Activated CD8-positive, alpha-beta T cell treated with anti-CD3 and anti-CD28 coated beads for 36 hours (primary cell): Measurements from ENCODE around the gene RNASE7. TPM values are rescaled to one million over a fixed set of nuclear protein-coding genes. Genes with fewer than 3 reads are reported as not detected.

Experiments
- ATAC-seq: fragments of 200-7000 bp; cut with Tn5 transposase; one replicate; pipeline ENCODE4 v1.10.0; 2021; ENCODE audit warnings: mild to moderate bottlenecking, moderate library complexity
- CTCF ChIA-PET: fragments of 350-600 bp; sonication (Branson Sonifier 250); formaldehyde crosslinking; loops from one replicate; lab custom pipeline; 2021; ENCODE audit warnings: antibody characterized with exemption; lab: Charles Lee
- POLR2A ChIA-PET: fragments of 350-600 bp; sonication (Branson Sonifier 250); formaldehyde crosslinking; loops from one replicate; lab custom pipeline; 2021; ENCODE audit warnings: antibody characterized with exemption; lab: Charles Lee
- DNase-seq: peaks from one replicate; pipeline ENCODE4 v3.0.0-alpha.2; 2020
- H3K27ac Mint-ChIP-seq: one replicate; pipeline ENCODE4 v1.8.0; 2021; ENCODE audit warnings: mild to moderate bottlenecking, mixed read lengths
- H3K27me3 Mint-ChIP-seq: one replicate; pipeline ENCODE4 v1.8.0; 2021; ENCODE audit warnings: mixed read lengths
- H3K36me3 Mint-ChIP-seq: one replicate; pipeline ENCODE4 v1.8.0; 2021; ENCODE audit warnings: low read depth, mixed read lengths
- H3K4me1 Mint-ChIP-seq: one replicate; pipeline ENCODE4 v1.8.0; 2021; ENCODE audit warnings: low read depth, mixed read lengths
- H3K4me3 Mint-ChIP-seq: one replicate; pipeline ENCODE4 v1.8.0; 2021; ENCODE audit warnings: mild to moderate bottlenecking, moderate library complexity, mixed read lengths
- H3K9me3 Mint-ChIP-seq: one replicate; pipeline ENCODE4 v1.8.0; 2021; ENCODE audit warnings: mixed read lengths
- CTCF ChIP-seq: fragments of 200-600 bp; IDR thresholded peaks from one replicate; pipeline ENCODE4 v1.8.0; 2022; ENCODE audit warnings: antibody characterized with exemption, mild to moderate bottlenecking
- intact Hi-C: fragments of 100-400 bp; cut with micrococcal nuclease; formaldehyde crosslinking; loops from one replicate; pipeline ENCODE4 v1.10.0; 2022
- total RNA-seq, 2 experiments: library from RNA; stranded (reverse); gene quantifications; one replicate each; pipeline ENCODE4 v1.2.3, GENCODE V29; 2021

The RNASE7 gene
- total RNA-seq, 2 experiments from 2014 or later = not detected

DNA sequence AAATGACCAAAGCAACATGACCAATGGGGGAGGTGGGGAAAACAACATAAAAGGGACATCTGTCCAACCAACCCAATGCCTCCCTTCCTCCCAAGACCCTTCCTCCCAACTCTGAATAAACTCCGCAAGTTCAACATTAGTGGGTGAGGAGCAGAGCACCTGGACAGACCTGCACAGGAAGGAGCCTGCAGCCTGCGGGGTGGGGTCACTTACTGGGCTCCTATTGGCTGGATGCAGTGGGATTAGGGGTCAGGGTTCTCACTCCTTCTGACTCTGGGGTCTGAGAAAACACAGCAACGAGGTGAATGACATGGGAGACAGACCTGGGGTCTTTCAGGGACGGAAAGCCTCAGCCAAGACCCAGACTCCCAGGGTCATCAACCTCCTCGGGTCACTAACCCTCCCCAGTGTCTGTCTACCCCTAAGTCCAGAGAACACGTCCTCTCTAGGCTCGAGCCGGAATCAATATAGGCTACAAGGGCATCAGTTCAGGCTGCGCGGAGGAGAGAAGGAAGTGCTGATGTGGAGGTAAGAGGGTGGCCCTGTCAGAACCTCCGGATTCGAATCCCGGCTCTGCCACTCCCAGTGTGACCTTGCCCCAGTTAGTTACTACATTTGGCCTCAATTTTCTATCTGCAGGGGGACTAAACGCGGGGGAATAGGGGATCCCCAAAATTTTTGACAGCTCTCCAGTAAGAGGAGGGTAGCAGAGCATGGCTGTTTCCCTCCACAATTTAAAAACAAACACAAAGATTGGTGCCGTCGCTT, 18.2 kb upstream of the RNASE7 start:
- peak; percentile 40 for ATAC-seq
- Mint-ChIP-seq H3K4me1 (peaks cover 12% of the 10 kb centered on the region), H3K9me3 (no peaks in the 10 kb centered on the region), H3K27me3 (peaks cover 2% of the 10 kb centered on the region), H3K36me3 (no peaks in the 10 kb centered on the region), H3K4me3 (peak overlapping the region; percentile 78), H3K27ac (peak overlapping the region; percentile 41)
- intact Hi-C loops = no loop called here
- CTCF ChIA-PET = interaction anchor here (0.8 to 15.2 kb wide), 9 partner anchors 9 to 81 kb away, joined by 3 to 224 read pairs (median 5); partner anchors contain the start of gene ZNF219
- no peak for TF ChIP-seq CTCF
- peak; percentile 18 for DNase-seq
- POLR2A ChIA-PET = interaction anchor here (1.1 to 1.2 kb wide), 3 partner anchors 9 to 79 kb away, joined by 3 to 7 read pairs (median 3); no protein-coding TSS in a partner anchor

DNA sequence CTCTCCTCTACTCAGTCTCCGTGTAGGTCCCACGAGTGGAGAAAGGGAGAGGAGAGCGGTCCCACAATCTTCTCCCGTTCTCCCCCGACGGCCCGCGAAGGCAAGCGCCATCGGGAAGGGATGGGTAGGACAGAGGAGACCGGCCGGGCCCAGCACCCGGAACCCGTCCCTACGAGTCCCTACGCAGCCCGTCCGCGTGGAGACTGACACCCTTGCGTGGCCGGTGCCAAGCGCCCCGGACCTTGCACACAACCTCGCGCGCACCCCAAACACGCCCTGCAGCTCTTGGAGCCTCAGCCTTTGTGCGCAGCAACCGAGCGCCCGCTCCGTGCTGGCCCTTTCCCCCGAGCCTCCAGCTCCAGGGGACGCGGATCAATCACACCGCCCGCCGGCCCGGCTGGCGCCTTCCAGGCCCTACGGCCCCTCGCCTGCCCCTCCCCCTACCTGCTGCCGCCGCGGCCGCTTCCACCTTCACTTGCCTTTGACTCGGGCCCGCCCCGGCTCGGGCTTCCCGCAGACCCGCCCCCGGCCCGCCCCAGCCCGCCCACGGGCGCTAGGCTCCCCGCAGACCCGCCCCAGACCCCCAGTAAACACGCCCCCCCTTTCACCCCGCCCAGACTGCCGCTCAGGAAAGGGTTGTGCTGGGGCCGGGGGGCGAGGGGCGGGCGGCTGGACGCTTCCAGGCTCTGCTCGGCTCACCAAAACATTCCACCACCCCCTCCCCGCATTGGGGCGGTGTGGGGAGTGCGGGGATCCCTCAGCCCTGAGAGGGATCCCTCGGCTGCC, 17.4 kb upstream of the RNASE7 start, which contains the start of gene NDRG2:
Gene NDRG2, minus strand, starts transcription at position 477 of the 786 bp plus-strand sequence. CDS start 1,746 bp downstream, outside the sequence.
- Mint-ChIP-seq H3K9me3 (no peaks in the 10 kb centered on the region), H3K36me3 (no peaks in the 10 kb centered on the region), H3K27me3 (peaks cover 2% of the 10 kb centered on the region), H3K27ac (peak within 1 kb of the TSS; percentile 41), H3K4me3 (peak within 1 kb of the TSS; percentile 78), H3K4me1 (peaks cover 12% of the 10 kb centered on the region)
- peak; percentile 73 for DNase-seq
- intact Hi-C loops = no loop called here
- ChIA-PET CTCF (interaction anchor here (1.0 to 15.2 kb wide), 4 partner anchors 10 to 80 kb away, joined by 3 to 224 read pairs (median 14); partner anchors contain the start of gene ZNF219), POLR2A (no interaction called here)
- TF ChIP-seq CTCF = no peak
- peak; percentile 77 for ATAC-seq

- Mint-ChIP-seq H3K27me3 (peaks cover 2% of the 10 kb centered on the region), H3K36me3 (no peaks in the 10 kb centered on the region), H3K4me3 (peak overlapping the region; percentile 78), H3K9me3 (no peaks in the 10 kb centered on the region), H3K27ac (no peak overlapping the region), H3K4me1 (peaks cover 12% of the 10 kb centered on the region)
- no peak for DNase-seq
- no peak for TF ChIP-seq CTCF
- ChIA-PET CTCF (interaction anchor here (1.0 to 15.2 kb wide), 9 partner anchors 8 to 78 kb away, joined by 3 to 224 read pairs (median 7); partner anchors contain the start of gene ZNF219), POLR2A (no interaction called here)
- intact Hi-C loops = no loop called here
- ATAC-seq = peak; percentile 41
Observed at GRCh38 chr14:21025371-21026273, 16.5 kb upstream of the RNASE7 start.

DNA sequence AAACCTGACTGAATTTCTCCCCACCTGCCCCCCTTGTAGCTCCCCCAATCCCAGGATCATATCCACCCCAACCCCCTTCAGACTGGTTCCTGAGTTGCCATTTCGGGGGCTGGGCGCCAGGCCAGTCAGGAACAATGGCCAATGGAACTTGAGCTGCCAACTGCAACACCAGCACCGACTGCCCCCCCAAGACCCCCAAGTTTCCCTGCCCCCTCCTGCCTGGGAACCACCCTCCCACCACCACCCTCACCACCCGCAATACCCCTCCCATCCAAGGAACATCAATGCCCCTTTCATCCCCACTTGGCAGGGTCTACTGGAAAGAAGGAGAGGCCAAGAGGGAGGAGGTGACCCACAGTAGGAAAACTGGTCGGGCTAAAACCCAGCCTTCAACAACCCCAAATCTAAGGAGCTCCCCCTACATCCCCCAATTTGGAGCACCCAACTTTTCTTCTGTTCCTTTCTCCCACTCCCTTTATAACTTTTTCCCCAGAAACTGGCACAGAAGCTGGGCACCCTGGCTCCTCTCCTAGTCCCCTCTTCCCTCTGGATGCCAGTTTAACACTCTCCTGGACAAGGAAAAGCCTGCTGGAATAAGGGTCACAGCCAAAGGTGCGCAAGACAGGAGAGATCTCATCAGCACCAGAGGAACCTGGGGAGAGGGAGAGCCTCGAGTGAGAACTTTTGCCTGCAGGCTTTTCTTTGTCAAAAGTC, 15.7 kb upstream of the RNASE7 start:
- CTCF ChIA-PET = interaction anchor here (1.0 to 5.4 kb wide), 6 partner anchors 9 to 78 kb away, joined by 3 to 38 read pairs (median 6); no protein-coding TSS in a partner anchor
- Mint-ChIP-seq H3K4me3 (no peak overlapping the region), H3K27ac (no peak overlapping the region), H3K27me3 (peaks cover 2% of the 10 kb centered on the region), H3K4me1 (peaks cover 12% of the 10 kb centered on the region), H3K36me3 (no peaks in the 10 kb centered on the region), H3K9me3 (no peaks in the 10 kb centered on the region)
- no peak for TF ChIP-seq CTCF
- DNase-seq = no peak
- no peak for ATAC-seq
- intact Hi-C loops = no loop called here
- POLR2A ChIA-PET = no interaction called here
